Measurements from ENCODE around the gene TTN. TPM values are rescaled to one million over a fixed set of nuclear protein-coding genes. Genes with fewer than 3 reads are reported as not detected.

The TTN gene
- total and polyA plus RNA-seq, 2 donors (not counting 1 experiment from before 2014, with no cell fraction given) = 1.7 to 46.4 TPM

- Histone ChIP-seq H3K9ac (ENCODE audit: low read length) (no peak overlapping the region), H3K4me1 (ENCODE audit: control insufficient read depth in 2 of 2, insufficient read depth in 2 of 2, low read length in 2 of 2) (no peaks in the 10 kb centered on the region), H3K4me3 (ENCODE audit: control extremely low read depth in 1 of 5, extremely low read depth in 1 of 5, insufficient read depth in 1 of 5, low read depth in 2 of 5, low read length in 4 of 5) (no peak overlapping the region), H4K20me1 (ENCODE audit: control insufficient read depth, insufficient read depth, low read length, poor library complexity, severe bottlenecking) (no peaks in the 10 kb centered on the region), H3K9me3 (ENCODE audit: control extremely low read depth in 1 of 3, control insufficient read depth in 2 of 3, insufficient read depth in 1 of 3, low read length in 2 of 3) (no peaks in the 10 kb centered on the region), H3K4me2 (replicated peaks; ENCODE audit: low read depth, low read length, poor library complexity, severe bottlenecking) (no peak overlapping the region), H2AFZ (ENCODE audit: insufficient read depth, low read depth, low read length, poor library complexity, severe bottlenecking) (no peak overlapping the region), H3K36me3 (replicated peaks in 1 of 2; ENCODE audit: control extremely low read depth in 1 of 2, control insufficient read depth in 1 of 2, extremely low read depth in 1 of 2, insufficient read depth in 2 of 2, low read length in 1 of 2) (peaks cover 9 to 12% of the 10 kb centered on the region in 2 experiments), H3K27me3 (replicated peaks in 1 of 4; ENCODE audit: control extremely low read depth in 1 of 4, control insufficient read depth in 3 of 4, insufficient read depth in 4 of 4, low read length in 3 of 4) (no peaks in the 10 kb centered on the region), H3K27ac (ENCODE audit: low read length in 2 of 2) (no peak overlapping the region), H3K79me2 (ENCODE audit: control insufficient read depth, insufficient read depth, low read length) (no peaks in the 10 kb centered on the region)
- POLR2A ChIA-PET = no interaction called here
- Mint-ChIP-seq H3K9me3 (ENCODE audit: insufficient read depth) (no peaks in the 10 kb centered on the region), H3K4me3 (no peak overlapping the region), H3K27ac (no peak overlapping the region), H3K4me1 (no peaks in the 10 kb centered on the region), H3K27me3 (no peaks in the 10 kb centered on the region)
- no CpG with 5 or more reads among the region's 2 CpGs for WGBS (ENCODE audit: insufficient coverage)
- DNase-seq (no peak), ATAC-seq (ENCODE audit: low read depth) (no peak)
- intact Hi-C loops (cut with micrococcal nuclease) = no loop called here
- CTCF ChIA-PET = no interaction called here
- TF ChIP-seq EZH2 (IDR thresholded peaks at IDR 0.05; ENCODE audit: borderline replicate concordance, insufficient read depth, low read depth, low read length, poor library complexity, severe bottlenecking) (no peak), CTCF (IDR thresholded peaks at IDR 0.05) (no peak)
Measured at GRCh38 chr2:178718283-178718682, 88.9 kb downstream of the TTN start.

DNA sequence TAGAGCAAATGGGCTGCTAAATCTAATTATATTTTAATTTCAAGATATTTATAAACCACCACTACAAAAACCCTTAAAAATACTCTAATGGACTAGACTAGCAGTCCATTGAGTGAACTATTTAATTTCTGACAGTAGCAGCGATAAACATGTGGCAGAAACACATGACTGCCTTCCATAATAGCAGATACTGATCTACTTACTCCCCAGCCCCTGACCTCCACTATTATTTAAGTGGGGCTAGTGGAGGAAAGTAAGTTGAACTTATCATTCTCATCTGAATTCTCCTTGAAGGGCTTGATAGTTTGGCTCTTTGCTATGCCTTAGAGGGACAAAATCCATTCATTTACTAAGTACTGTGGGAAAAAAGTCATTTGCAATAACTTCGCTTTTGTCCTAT, 90.8 kb downstream of the TTN start:
- no peaks in the 10 kb centered on the region for H3K9me3 Mint-ChIP-seq (ENCODE audit: insufficient read depth)
- ChIA-PET CTCF (no interaction called here), POLR2A (no interaction called here)
- TF ChIP-seq CTCF (IDR thresholded peaks at IDR 0.05) (no peak), EZH2 (IDR thresholded peaks at IDR 0.05; ENCODE audit: borderline replicate concordance, insufficient read depth, low read depth, low read length, poor library complexity, severe bottlenecking) (no peak)
- Histone ChIP-seq H3K9me3 (ENCODE audit: control extremely low read depth in 1 of 3, control insufficient read depth in 2 of 3, insufficient read depth in 1 of 3, low read length in 2 of 3) (no peaks in the 10 kb centered on the region), H3K4me1 (ENCODE audit: control insufficient read depth in 2 of 2, insufficient read depth in 2 of 2, low read length in 2 of 2) (no peaks in the 10 kb centered on the region), H3K27me3 (replicated peaks in 1 of 4; ENCODE audit: control extremely low read depth in 1 of 4, control insufficient read depth in 3 of 4, insufficient read depth in 4 of 4, low read length in 3 of 4) (no peaks in the 10 kb centered on the region), H3K4me2 (replicated peaks; ENCODE audit: low read depth, low read length, poor library complexity, severe bottlenecking) (no peak overlapping the region), H3K36me3 (replicated peaks in 1 of 2; ENCODE audit: control extremely low read depth in 1 of 2, control insufficient read depth in 1 of 2, extremely low read depth in 1 of 2, insufficient read depth in 2 of 2, low read length in 1 of 2) (peaks cover 13 to 21% of the 10 kb centered on the region in 2 experiments), H3K4me3 (ENCODE audit: control extremely low read depth in 1 of 5, extremely low read depth in 1 of 5, insufficient read depth in 1 of 5, low read depth in 2 of 5, low read length in 4 of 5) (no peak overlapping the region), H3K79me2 (ENCODE audit: control insufficient read depth, insufficient read depth, low read length) (no peaks in the 10 kb centered on the region), H4K20me1 (ENCODE audit: control insufficient read depth, insufficient read depth, low read length, poor library complexity, severe bottlenecking) (no peaks in the 10 kb centered on the region), H2AFZ (ENCODE audit: insufficient read depth, low read depth, low read length, poor library complexity, severe bottlenecking) (no peak overlapping the region), H3K27ac (ENCODE audit: low read length in 2 of 2) (no peak overlapping the region), H3K9ac (ENCODE audit: low read length) (no peak overlapping the region)
- no peaks in the 10 kb centered on the region for H3K4me1 Mint-ChIP-seq
- ATAC-seq (ENCODE audit: low read depth) (no peak), DNase-seq (no peak)
- H3K27ac Mint-ChIP-seq = no peak overlapping the region
- intact Hi-C loops (cut with micrococcal nuclease) = no loop called here
- 80% methylated on average over 1 of the region's 2 CpGs for WGBS (ENCODE audit: insufficient coverage)
- no peak overlapping the region for H3K4me3 Mint-ChIP-seq
- H3K27me3 Mint-ChIP-seq = no peaks in the 10 kb centered on the region

All from B cell (primary cell).